Cerebellar nuclear complex (tissue), 1 donor: Measurements from ENCODE around the gene PRR36.
A peak's percentile ranks its signal among the peaks of the same experiment; 100 is the strongest.
"Not testable (repeated sequence)": the region's sequence is repeated elsewhere in the genome, so short reads cannot be mapped to it uniquely, and the experiment has no call there.

ENCODE experiments used
- DNase-seq, 2 experiments: peaks; one replicate each; lab custom pipeline; 2025; lab: John Stamatoyannopoulos, UW

PRR36 gene

DNA sequence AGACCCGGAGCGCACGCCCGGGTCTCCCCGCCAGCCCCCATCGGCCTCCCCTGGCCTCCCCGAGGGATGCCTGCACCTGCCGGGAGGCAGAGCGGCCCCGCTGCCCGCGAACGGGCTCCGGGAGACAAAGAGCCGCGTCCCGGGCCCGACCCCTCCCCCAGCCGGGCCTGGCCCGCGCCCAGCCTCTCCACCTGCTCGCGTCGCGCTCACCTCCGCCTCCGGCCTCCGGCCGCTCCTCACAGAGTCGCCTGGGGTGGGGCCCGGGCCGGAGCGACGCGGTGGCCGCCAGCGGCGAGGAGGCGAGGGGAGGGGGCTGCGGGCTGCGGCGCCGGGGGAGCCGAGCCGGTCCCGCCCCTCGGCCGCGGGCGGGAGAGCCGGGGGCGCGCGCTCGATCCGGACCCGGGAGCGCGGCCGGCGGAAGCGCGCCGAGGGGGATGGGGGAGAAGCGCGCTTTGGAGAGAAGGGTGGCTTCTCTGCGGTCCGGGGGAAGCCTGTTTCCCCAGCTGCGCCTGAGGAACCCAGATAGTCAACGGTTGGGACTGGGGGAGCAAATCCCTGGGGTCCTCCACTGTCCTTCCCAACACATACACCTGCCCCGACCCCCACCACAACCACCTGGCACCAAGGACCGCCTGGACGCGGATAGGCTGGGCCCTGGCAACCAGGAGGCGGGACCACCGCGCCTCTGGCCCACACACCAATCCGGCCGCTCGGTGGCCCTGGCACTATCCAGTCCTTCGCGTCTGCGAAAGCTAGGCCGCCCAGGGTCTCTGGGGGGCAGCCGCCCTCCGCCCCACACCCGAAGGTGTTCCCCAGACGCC, at the start of gene PRR36:
TSS of gene PRR36 (minus strand) at position 315 of the 821 bp plus-strand sequence. CDS start 701 bp downstream, outside the sequence.
- DNase-seq: peak in 1 of 2 experiments; percentile 77

DNA sequence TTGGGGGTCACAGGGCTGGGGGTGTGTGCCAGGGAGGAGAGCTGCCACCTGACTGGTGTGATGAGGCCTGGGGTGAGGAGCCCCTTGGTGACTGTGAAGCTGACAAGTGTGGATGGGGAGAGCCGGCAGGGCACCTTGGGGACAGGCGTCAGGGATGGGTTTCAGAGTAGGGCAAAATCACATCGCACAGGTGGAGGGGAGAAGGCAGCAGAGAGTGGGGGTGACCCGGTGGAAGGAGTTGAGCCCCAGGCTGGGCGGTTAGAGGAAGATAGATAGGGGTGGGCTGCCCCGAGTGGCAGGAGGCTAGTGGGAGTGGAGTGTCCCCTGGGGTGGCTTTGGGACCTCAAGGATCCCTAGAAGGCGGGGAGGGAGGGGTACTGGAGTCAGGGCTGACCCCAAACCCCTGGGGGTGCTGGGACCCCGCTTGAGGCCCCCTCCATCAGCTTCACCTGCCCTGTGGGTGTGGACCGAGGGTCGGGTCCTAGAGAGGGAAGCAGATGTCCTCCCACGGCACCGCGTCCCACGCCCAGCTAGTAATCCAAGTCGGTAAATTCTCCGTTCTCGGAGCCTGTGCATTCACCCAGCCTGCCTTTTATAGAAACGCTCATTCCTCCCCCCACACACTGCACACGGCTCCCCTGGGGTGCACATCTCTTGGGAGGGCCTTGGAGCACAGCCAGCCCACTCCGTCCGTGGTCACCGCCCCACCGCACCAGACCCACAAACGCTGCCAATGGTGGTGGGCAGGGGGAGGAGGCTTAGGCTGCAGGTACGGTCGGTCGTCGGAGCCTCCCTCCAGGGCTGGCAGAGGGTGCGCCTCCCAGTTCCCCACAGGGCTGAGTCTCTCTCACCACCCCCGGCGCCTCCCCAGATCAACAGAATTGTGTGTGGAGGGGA, 49.4 kb upstream of the PRR36 start:
- DNase-seq: no peak

DNA sequence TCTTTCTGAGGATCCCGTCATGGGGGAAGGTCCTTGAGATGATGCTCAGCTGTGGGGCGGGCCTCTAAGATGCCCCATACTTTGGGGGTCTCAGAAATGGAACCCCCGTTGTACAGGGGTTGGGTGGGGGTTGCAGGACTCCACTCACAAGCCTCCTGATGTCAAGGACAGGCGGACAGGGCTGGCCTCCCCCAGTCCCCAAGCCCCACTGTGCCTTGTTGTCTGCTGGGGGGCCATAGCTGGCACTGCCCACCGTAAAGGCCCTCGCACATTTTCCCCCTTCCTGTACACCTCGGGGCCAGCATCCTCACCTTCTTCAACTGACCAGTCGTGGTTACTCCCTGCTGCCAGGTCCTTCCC, 48.6 kb upstream of the PRR36 start:
- DNase-seq: no peak

GRCh38 chr19:7921967-7922835, 48.0 kb upstream of the PRR36 start:
- DNase-seq: no peak

GRCh38 chr19:7921302-7921966, 47.2 kb upstream of the PRR36 start:
- no peak for DNase-seq

DNA sequence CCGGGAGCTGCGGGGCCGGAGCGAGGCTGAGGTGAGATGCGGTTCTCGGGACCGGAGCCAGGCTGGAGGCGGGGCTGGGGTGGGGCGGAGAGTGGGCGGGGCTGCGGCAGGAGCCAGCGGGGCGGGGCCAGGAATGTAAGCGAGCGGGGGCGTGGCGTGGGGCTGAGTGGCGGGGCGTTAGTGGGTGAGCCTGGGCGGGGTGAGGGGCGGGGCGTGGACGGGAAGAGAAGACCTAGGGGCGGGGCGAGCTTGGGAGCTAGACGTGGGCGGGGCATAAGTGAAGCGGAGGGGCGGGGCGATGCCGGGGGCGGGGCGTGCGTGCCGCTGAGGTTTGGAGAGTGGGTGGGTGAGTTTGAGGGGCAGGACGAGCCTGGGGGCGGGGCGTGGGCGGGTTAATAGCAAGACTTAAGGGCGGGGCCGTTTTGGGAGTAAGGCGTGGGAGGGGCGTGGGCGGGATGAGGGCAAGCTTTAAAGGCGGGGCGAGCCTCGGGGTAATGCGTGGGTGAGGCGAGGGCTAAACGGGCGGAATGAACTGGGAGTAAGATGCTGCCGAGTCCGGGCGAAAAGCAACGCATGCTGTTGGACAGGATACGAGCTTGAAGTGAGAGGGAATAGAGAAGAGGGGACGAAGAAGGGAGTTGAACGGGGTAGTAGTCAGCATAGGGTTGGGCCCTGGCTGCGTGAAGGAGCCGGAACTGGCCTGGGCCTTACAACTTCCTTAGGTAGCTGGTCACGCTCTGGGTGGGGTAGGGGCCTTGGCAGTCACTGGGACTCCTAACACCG, 46.5 kb upstream of the PRR36 start:
- peak; percentile 70 to 78 for DNase-seq

DNA sequence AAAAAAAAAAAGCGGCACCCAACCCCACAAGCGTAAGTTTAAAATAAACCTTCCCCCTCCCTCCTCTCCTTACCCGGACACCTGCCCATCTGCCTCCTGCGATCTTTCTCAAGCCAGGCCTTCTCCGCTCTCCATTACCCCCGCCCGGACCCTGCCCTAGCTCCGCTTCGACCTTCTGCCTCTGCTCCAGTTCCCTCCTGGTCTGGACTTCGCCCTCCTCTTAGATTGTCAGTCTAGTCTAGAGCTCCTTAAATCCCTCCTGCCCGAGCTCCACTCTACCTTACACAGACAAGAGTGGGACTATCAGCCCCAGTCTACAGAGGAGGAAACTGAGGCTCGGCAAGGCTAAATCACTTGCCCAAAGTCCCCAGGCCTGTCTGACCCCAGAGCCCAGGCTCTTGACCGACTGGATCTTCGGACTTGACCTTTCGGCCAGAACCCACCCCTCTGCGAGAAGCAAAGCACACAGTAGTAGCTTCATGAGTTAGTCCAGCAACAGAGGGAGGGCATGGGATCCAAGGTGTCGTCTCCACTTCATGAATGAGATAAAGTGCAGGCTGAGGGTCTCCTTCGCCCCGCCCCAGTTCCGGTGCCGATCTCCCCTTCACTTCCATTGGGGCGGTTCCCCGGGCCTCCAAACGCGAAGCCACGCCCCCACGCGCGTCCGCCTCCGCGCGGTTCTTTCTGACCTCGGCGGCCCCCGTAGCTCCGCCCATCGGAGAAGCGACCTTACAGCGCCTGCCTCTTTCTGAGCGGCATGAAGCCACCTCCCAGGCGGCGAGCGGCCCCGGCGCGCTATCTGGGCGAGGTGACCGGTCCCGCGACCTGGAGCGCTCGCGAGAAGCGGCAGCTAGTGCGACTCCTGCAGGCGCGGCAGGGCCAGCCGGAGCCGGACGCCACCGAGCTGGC, 45.7 kb upstream of the PRR36 start, which contains the start of gene SNAPC2:
TSS of gene SNAPC2 (plus strand) at position 729 of the 909 bp plus-strand sequence. CDS start at position 758, 29 bp downstream.
- peak in 1 of 2 experiments; percentile 73 for DNase-seq

- no peak for DNase-seq
These were observed 44.6 kb upstream of the PRR36 start for GRCh38 chr19:7918615-7919421.

GRCh38 chr19:7918062-7918614, 43.9 kb upstream of the PRR36 start:
- DNase-seq: not testable (repeated sequence)

- peak in 1 of 2 experiments; percentile 19 for DNase-seq
These were observed 43.3 kb upstream of the PRR36 start for GRCh38 chr19:7917267-7918061.

- DNase-seq: no peak
These were observed 42.7 kb upstream of the PRR36 start for GRCh38 chr19:7916955-7917266.

- DNase-seq: no peak
These were observed 42.1 kb upstream of the PRR36 start for GRCh38 chr19:7916103-7916954.

GRCh38 chr19:7915250-7916102, 41.3 kb upstream of the PRR36 start:
- no peak for DNase-seq

DNA sequence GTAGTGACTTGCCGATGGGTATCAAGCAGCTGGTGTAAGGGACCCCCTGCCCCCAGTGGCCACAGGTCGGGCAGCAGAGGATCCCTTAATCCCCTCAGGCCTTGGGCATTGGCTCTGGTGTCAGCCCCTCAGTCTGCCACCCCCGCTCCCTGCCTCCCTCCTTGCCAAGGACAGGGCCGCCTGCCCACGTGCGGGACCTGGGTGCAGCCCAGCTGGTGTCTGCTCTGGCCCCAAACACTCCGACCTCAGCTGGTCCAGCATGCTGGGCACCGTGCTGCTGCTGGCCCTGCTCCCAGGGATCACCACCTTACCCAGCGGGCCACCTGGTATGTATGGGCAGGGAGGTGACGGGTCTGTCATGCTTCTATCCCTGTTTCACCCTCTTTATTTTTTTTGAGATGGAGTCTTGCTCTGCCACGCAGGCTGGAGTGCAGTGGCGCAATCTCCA, 40.4 kb upstream of the PRR36 start, which contains the start of gene TGFBR3L:
TSS of gene TGFBR3L (plus strand) at position 233 of the 448 bp plus-strand sequence.
- DNase-seq: no peak

DNA sequence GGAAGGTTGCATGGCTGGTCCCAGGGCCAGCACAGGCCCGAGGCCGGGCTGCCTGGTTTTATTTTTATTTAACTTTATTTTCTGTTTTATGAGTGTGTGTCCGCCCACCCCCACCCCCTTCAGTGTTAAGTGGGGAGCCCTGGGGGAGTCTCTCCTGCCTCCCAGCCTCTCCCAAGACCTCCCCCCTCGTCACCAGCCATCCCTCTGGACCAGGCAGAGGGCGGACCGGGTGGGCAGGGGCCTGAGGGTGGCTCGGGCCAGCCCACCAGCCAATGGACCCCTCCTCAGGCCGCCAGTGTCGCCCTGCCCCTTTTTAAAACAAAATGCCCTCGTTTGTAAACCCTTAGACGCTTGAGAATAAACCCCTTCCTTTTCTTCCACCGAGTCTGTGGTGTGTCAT, 39.9 kb upstream of the PRR36 start:
- DNase-seq: no peak
